Activated naive CD8-positive, alpha-beta T cell treated with anti-CD3 and anti-CD28 coated beads, Interleukin-2, amount 50 U/mL, for 24 hours (primary cell): ENCODE measurements around the gene ATF2.
"Not testable (repeated sequence)": the region's sequence is repeated elsewhere in the genome, so short reads cannot be mapped to it uniquely, and the experiment has no call there.

ENCODE experiments used
- ATAC-seq: fragments of 150-1000 bp; cut with Tn5 transposase; one replicate; pipeline ENCODE4 v1.10.0; 2021
- DNase-seq: peaks from one replicate; pipeline ENCODE4 v3.0.0; 2021
- H3K27ac Mint-ChIP-seq: one replicate; pipeline ENCODE4 v1.8.0; 2021; ENCODE audit warnings: mild to moderate bottlenecking, mixed read lengths
- H3K27me3 Mint-ChIP-seq: one replicate; pipeline ENCODE4 v1.8.0; 2021; ENCODE audit warnings: mixed read lengths
- H3K36me3 Mint-ChIP-seq: one replicate; pipeline ENCODE4 v1.8.0; 2021; ENCODE audit warnings: low read depth, mixed read lengths
- H3K4me1 Mint-ChIP-seq: one replicate; pipeline ENCODE4 v1.8.0; 2021; ENCODE audit warnings: mixed read lengths
- H3K4me3 Mint-ChIP-seq: one replicate; pipeline ENCODE4 v1.8.0; 2021; ENCODE audit warnings: mild to moderate bottlenecking, moderate library complexity, mixed read lengths
- H3K9me3 Mint-ChIP-seq: one replicate; pipeline ENCODE4 v1.8.0; 2021; ENCODE audit warnings: mixed read lengths

Gene ATF2

DNA sequence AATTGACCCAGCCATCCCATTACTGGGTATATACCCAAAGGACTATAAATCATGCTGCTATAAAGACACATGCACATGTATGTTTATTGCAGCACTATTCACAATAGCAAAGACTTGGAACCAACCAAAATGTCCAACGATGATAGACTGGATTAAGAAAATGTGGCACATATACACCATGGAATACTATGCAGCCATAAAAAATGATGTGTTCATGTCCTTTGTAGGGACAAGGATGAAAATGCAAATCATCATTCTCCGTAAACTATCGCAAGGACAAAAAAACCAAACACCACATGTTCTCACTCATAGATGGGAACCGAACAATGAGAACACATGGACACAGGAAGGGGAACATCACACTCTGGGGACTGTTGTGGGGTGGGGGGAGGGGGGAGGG, 83.9 kb downstream of the ATF2 start:
- H3K36me3 Mint-ChIP-seq, result peaks cover 36% of the 10 kb centered on the region
- not testable (repeated sequence) for DNase-seq, H3K27me3 Mint-ChIP-seq, H3K27ac Mint-ChIP-seq, H3K4me3 Mint-ChIP-seq, ATAC-seq, H3K9me3 Mint-ChIP-seq, H3K4me1 Mint-ChIP-seq

DNA sequence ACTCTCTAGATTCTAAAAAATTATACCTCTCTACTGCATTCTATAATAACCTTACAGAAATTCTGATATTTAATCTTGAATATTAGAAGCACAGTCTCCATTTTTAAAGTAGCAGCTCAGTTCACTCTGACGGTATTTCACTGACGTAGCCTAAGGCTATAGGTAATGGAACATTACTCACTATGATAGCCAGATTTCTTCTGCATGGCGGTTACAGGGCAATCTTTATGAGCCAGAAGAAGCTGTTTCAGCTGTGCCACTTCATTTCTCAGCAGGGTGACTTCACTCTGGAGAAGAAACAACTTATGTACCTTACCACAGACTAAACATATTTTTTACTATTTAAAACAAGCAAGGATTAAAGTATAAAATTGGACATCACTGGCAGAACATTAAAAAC, 87.5 kb downstream of the ATF2 start:
- Mint-ChIP-seq H3K9me3 (peaks cover 7% of the 10 kb centered on the region), H3K27me3 (no peaks in the 10 kb centered on the region), H3K36me3 (peaks cover 53% of the 10 kb centered on the region), H3K4me1 (no peaks in the 10 kb centered on the region), H3K27ac (no peak overlapping the region), H3K4me3 (no peak overlapping the region)
- ATAC-seq (no peak), DNase-seq (no peak)

DNA sequence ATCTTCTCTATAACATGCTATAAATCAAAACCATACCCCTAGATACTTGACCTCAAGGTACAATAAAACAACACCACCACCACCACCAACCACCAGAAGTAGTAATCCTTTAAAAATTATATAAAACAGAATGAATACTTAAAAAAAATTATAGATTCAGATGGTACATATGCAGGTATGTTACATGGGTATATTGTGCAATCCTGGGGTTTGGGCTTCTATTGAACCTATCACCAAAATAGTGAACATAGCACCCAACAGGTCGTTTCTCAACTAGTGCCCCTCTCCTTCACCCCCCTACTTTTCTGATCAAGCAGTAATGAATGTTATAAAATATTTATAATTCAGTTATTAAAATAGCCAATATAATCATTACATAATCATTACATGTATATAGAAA, 91.7 kb downstream of the ATF2 start:
- no peak overlapping the region for H3K4me3 Mint-ChIP-seq
- H3K27me3 Mint-ChIP-seq, result no peaks in the 10 kb centered on the region
- no peaks in the 10 kb centered on the region for H3K9me3 Mint-ChIP-seq
- no peaks in the 10 kb centered on the region for H3K4me1 Mint-ChIP-seq
- DNase-seq (no peak), ATAC-seq (no peak)
- peaks cover 54% of the 10 kb centered on the region for H3K36me3 Mint-ChIP-seq
- no peak overlapping the region for H3K27ac Mint-ChIP-seq

- Mint-ChIP-seq H3K27ac (no peak overlapping the region), H3K27me3 (no peaks in the 10 kb centered on the region), H3K4me3 (no peak overlapping the region), H3K36me3 (peaks cover 46% of the 10 kb centered on the region), H3K4me1 (no peaks in the 10 kb centered on the region), H3K9me3 (no peaks in the 10 kb centered on the region)
- no peak for DNase-seq
- no peak for ATAC-seq
Observed at GRCh38 chr2:175074478-175074877, 93.5 kb downstream of the ATF2 start.

DNA sequence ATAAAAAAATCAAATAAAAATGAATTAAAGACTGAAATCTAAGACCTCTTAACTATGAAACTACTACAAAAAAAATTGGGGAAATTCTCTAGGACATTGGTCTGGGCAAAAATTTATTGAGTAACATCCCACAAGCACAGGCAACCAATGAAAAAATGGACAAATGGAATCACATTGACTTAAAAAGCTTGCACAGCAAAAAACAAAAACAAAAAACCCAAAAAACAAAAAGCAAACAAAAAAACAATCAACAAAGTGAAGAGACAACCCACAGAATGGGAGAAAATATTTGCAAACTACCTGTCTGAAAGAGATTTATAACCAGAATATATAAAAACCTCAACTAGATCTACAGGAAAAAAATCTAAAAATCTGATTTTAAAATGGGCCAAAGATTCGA, 99.5 kb downstream of the ATF2 start:
- no peak overlapping the region for H3K27ac Mint-ChIP-seq
- ATAC-seq (no peak), DNase-seq (no peak)
- H3K9me3 Mint-ChIP-seq, result no peaks in the 10 kb centered on the region
- H3K4me1 Mint-ChIP-seq, result peaks cover 3% of the 10 kb centered on the region
- H3K36me3 Mint-ChIP-seq, result peaks cover 24% of the 10 kb centered on the region
- H3K4me3 Mint-ChIP-seq, result no peak overlapping the region
- no peaks in the 10 kb centered on the region for H3K27me3 Mint-ChIP-seq

DNA sequence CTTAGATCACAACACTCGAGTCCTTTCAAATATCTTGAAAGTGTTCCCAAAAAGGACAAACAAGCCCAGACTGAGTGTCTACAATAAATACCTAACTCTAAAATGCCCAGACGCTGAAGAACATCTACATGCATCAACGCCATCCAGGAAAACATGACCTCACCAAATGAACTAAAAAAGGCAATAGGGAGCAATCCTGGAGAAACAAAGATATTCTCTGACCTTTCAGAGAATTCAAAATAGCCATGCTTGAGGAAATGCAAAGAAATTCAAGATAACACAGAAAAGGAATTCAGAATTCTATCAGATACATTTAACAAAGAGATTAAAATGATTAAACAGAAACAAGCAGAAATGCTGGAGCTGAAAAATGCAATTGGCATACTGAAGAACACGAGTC, 101.6 kb downstream of the ATF2 start:
- peaks cover 23% of the 10 kb centered on the region for H3K36me3 Mint-ChIP-seq

GRCh38 chr2:175064797-175065196, 103.2 kb downstream of the ATF2 start:
- no peak for ATAC-seq
- H3K4me1 Mint-ChIP-seq, result peaks cover 3% of the 10 kb centered on the region

More for the DNA sequence above, 101.6 kb downstream of the ATF2 start:
- Mint-ChIP-seq H3K4me1 (peaks cover 3% of the 10 kb centered on the region), H3K27me3 (no peaks in the 10 kb centered on the region), H3K9me3 (no peaks in the 10 kb centered on the region), H3K4me3 (no peak overlapping the region), H3K27ac (no peak overlapping the region)
- no peak for DNase-seq
- no peak for ATAC-seq

GRCh38 chr2:175063741-175064140, 104.3 kb downstream of the ATF2 start:
- Mint-ChIP-seq H3K27me3 (no peaks in the 10 kb centered on the region), H3K36me3 (peaks cover 15% of the 10 kb centered on the region), H3K27ac (no peak overlapping the region), H3K4me1 (peaks cover 3% of the 10 kb centered on the region), H3K9me3 (no peaks in the 10 kb centered on the region), H3K4me3 (no peak overlapping the region)
- no peak for DNase-seq
- ATAC-seq, result no peak

More at GRCh38 chr2:175064797-175065196, 103.2 kb downstream of the ATF2 start:
- H3K4me3 Mint-ChIP-seq, result no peak overlapping the region
- no peaks in the 10 kb centered on the region for H3K9me3 Mint-ChIP-seq
- DNase-seq, result no peak
- no peak overlapping the region for H3K27ac Mint-ChIP-seq
- H3K36me3 Mint-ChIP-seq, result peaks cover 22% of the 10 kb centered on the region
- no peaks in the 10 kb centered on the region for H3K27me3 Mint-ChIP-seq

- no peak overlapping the region for H3K4me3 Mint-ChIP-seq
- DNase-seq (no peak), ATAC-seq (no peak)
- no peak overlapping the region for H3K27ac Mint-ChIP-seq
- peaks cover 14% of the 10 kb centered on the region for H3K36me3 Mint-ChIP-seq
- H3K9me3 Mint-ChIP-seq, result no peaks in the 10 kb centered on the region
- no peaks in the 10 kb centered on the region for H3K27me3 Mint-ChIP-seq
- peaks cover 3% of the 10 kb centered on the region for H3K4me1 Mint-ChIP-seq
Observed at GRCh38 chr2:175062787-175063585, 105.0 kb downstream of the ATF2 start.

- no peak for DNase-seq
- no peak overlapping the region for H3K27ac Mint-ChIP-seq
- no peak overlapping the region for H3K4me3 Mint-ChIP-seq
- H3K36me3 Mint-ChIP-seq, result peaks cover 2% of the 10 kb centered on the region
- no peaks in the 10 kb centered on the region for H3K9me3 Mint-ChIP-seq
- H3K4me1 Mint-ChIP-seq, result no peaks in the 10 kb centered on the region
- no peak for ATAC-seq
- no peaks in the 10 kb centered on the region for H3K27me3 Mint-ChIP-seq
Observed at GRCh38 chr2:175057078-175057685, 110.8 kb downstream of the ATF2 start.

GRCh38 chr2:175055993-175056392, 112.0 kb downstream of the ATF2 start:
- Mint-ChIP-seq H3K36me3 (peaks cover 8% of the 10 kb centered on the region), H3K4me3 (no peak overlapping the region), H3K9me3 (no peaks in the 10 kb centered on the region), H3K27me3 (no peaks in the 10 kb centered on the region), H3K27ac (no peak overlapping the region), H3K4me1 (no peaks in the 10 kb centered on the region)
- ATAC-seq (no peak), DNase-seq (no peak)

DNA sequence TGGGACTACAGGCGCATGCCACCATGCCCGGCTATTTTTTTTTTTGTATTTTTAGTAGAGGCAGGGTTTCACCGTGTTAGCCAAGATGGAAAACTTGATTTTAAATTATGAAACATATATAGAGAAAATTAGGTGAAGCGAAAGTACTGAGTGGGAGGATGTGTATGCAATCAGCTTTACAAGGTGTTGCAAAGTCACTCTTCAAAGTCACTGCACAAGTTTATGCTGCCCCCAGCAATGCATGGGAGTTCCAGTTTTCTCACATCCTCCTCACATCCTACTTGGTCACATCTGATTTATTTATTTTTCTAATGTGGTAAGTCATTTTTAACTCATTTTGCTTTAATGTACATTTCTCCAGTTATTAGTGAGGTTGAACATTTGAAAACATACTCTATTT, 113.7 kb downstream of the ATF2 start:
- no peak overlapping the region for H3K4me3 Mint-ChIP-seq
- ATAC-seq (no peak), DNase-seq (no peak)
- H3K27me3 Mint-ChIP-seq, result no peaks in the 10 kb centered on the region
- H3K27ac Mint-ChIP-seq, result no peak overlapping the region
- H3K4me1 Mint-ChIP-seq, result no peaks in the 10 kb centered on the region
- H3K9me3 Mint-ChIP-seq, result no peaks in the 10 kb centered on the region
- peaks cover 8% of the 10 kb centered on the region for H3K36me3 Mint-ChIP-seq

- no peaks in the 10 kb centered on the region for H3K9me3 Mint-ChIP-seq
- H3K4me1 Mint-ChIP-seq, result no peaks in the 10 kb centered on the region
- H3K27me3 Mint-ChIP-seq, result no peaks in the 10 kb centered on the region
- H3K4me3 Mint-ChIP-seq, result no peak overlapping the region
- ATAC-seq, result no peak
- DNase-seq, result no peak
- H3K27ac Mint-ChIP-seq, result no peak overlapping the region
- peaks cover 8% of the 10 kb centered on the region for H3K36me3 Mint-ChIP-seq
Observed at GRCh38 chr2:175049661-175050060, 118.3 kb downstream of the ATF2 start.

GRCh38 chr2:175048275-175048674, 119.7 kb downstream of the ATF2 start:
- Mint-ChIP-seq H3K36me3 (peaks cover 8% of the 10 kb centered on the region), H3K27me3 (no peaks in the 10 kb centered on the region), H3K4me3 (no peak overlapping the region), H3K27ac (no peak overlapping the region), H3K4me1 (no peaks in the 10 kb centered on the region), H3K9me3 (no peaks in the 10 kb centered on the region)
- DNase-seq (no peak), ATAC-seq (no peak)

DNA sequence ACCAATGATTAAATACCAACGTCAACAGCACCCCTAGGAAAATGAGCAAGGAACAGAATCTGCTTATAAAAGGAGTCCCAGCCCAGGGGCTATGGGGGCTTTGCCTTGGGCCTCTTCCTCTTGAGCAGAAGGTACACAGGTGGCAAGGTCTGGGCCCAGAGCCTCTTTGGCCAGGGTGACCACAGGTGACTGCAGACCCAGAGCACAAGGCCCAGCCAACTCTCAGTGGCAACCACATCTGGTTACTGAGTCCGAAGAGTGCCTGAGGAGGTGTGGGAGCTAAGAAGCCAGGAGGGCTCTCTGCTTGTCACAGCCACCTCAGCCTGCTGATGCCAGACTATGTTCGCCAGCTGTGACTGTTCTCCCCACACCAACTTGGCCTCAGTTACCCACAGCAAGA, 128.5 kb downstream of the ATF2 start:
- H3K27me3 Mint-ChIP-seq, result no peaks in the 10 kb centered on the region
- no peaks in the 10 kb centered on the region for H3K36me3 Mint-ChIP-seq
- ATAC-seq (no peak), DNase-seq (no peak)
- no peaks in the 10 kb centered on the region for H3K9me3 Mint-ChIP-seq
- no peak overlapping the region for H3K27ac Mint-ChIP-seq
- peaks cover 5% of the 10 kb centered on the region for H3K4me1 Mint-ChIP-seq
- H3K4me3 Mint-ChIP-seq, result no peak overlapping the region
